Kidney (tissue), 14 donors: ENCODE data around the gene NXPH2. TPM values are rescaled to one million over a fixed set of nuclear protein-coding genes. Genes with fewer than 3 reads are reported as not detected.

ENCODE experiments used
- DNase-seq, 5 donors: peaks; one replicate each; pipeline ENCODE4 v3.0.0-alpha.2; 2013 to 2020
- FAIRE-seq: peaks from 2 replicates; lab custom pipeline; 2012; peaks lifted over from hg19 to GRCh38; lab: Jason Lieb, UNC
- H3K27ac ChIP-seq, 2 donors: one replicate each; pipeline ENCODE4 v1.7.0; 2013; ENCODE audit warnings: low read depth in 2 of 2, low read length in 2 of 2, inconsistent platforms in 1 of 2
- H3K27me3 ChIP-seq: one replicate; pipeline ENCODE4 v1.7.1; 2013; ENCODE audit warnings: low read length, inconsistent platforms; ENCODE audit not compliant: control insufficient read depth, insufficient read depth
- H3K36me3 ChIP-seq, 3 donors: one replicate each; pipeline versions ENCODE4 v1.7.0 to v1.7.1; 2013; ENCODE audit warnings: low read length in 3 of 3, control low read depth in 1 of 3, inconsistent platforms in 1 of 3; ENCODE audit not compliant: insufficient read depth in 3 of 3, control insufficient read depth in 2 of 3
- H3K4me1 ChIP-seq, 3 donors: one replicate each; pipeline versions ENCODE4 v1.7.0 to v1.7.1; 2013; ENCODE audit warnings: low read length in 3 of 3, inconsistent platforms in 1 of 3, low read depth in 1 of 3; ENCODE audit not compliant: control insufficient read depth in 2 of 3, insufficient read depth in 2 of 3
- H3K4me3 ChIP-seq, 3 donors: one replicate each; pipeline versions ENCODE4 v1.7.0 to v1.8.1; 2013; ENCODE audit warnings: low read length in 3 of 3, control low read depth in 1 of 3, inconsistent platforms in 1 of 3
- H3K9ac ChIP-seq, 3 donors: one replicate each; pipeline versions ENCODE4 v1.7.0 to v1.7.1; 2013; ENCODE audit warnings: low read length in 3 of 3, control low read depth in 1 of 3, inconsistent platforms in 1 of 3
- H3K9me3 ChIP-seq, 3 donors: one replicate each; pipeline versions ENCODE4 v1.7.0 to v1.7.1; 2013; ENCODE audit warnings: low read length in 3 of 3, control low read depth in 1 of 3, inconsistent platforms in 1 of 3; ENCODE audit not compliant: control insufficient read depth in 2 of 3, insufficient read depth in 1 of 3
- CTCF ChIP-seq: IDR thresholded peaks from 3 replicates; pipeline ENCODE4 v1.5.1; 2012; ENCODE audit warnings: mild to moderate bottlenecking, moderate library complexity, borderline replicate concordance; ENCODE audit not compliant: insufficient read depth; ENCODE audit errors: extremely low read depth
- intact Hi-C: fragments of 100-400 bp; cut with DNase I; formaldehyde crosslinking; loops from one replicate; pipeline ENCODE4 v1.11.1; 2022
- polyA plus RNA-seq: library from polyadenylated mRNA; stranded (reverse); fragments of 350-450 nt; fragmentation: Illumina TruSeq; extraction: RNeasy Lipid Tissue Mini Kit (QIAGEN cat#74804); gene quantifications from one replicate; pipeline ENCODE4 v1.2.3, GENCODE V29; 2014; ENCODE audit warnings: low read depth, low replicate concordance; ENCODE audit not compliant: insufficient read depth
- total RNA-seq: library from RNA; stranded (reverse); fragmentation: NEBNext Ultra II Directional; extraction: Animal tissue kit (Norgen Biotek cat#: 25700); gene quantifications from one replicate; pipeline ENCODE4 v1.2.1, GENCODE V29; 2021
- donor health status: control.
- donor health status: control.
- donor health status: control.
- donor health status: control.
- donor health status: control.
- donor health status: DM: yes; HTN: yes; CAD: no.
- donor health status: Normal renal cell carcinoma (clear cell type).

The NXPH2 gene
- total and polyA plus RNA-seq, 2 donors from 2014 or later = 0.57 to 2.2 TPM

DNA sequence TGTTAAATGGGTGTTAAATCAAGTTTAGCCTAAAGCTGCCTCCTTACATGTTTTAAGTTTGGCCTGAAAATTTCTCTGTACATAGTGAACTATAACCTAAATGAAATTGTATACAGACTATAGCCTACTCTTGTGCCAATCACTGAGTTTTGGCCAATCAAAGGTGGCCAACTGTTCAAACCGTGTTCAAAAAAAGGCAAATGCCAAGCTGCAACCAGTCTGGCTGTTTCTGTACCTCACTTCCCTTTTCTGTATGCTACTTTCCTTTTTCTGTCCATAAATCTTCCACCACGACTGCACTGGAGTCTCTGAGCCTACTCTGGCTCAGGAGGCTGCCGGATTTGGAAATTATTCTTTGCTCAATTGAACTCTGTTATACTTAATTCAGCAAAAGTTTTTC is 157.6 kb downstream of the NXPH2 start:
- Histone ChIP-seq H3K4me3 (no peak overlapping the region), H3K9ac (no peak overlapping the region), H3K36me3 (no peaks in the 10 kb centered on the region), H3K4me1 (no peaks in the 10 kb centered on the region), H3K9me3 (no peaks in the 10 kb centered on the region), H3K27ac (no peak overlapping the region), H3K27me3 (no peaks in the 10 kb centered on the region)
- no peak for FAIRE-seq
- no peak for TF ChIP-seq CTCF
- DNase-seq = no peak
- intact Hi-C loops = no loop called here

DNA sequence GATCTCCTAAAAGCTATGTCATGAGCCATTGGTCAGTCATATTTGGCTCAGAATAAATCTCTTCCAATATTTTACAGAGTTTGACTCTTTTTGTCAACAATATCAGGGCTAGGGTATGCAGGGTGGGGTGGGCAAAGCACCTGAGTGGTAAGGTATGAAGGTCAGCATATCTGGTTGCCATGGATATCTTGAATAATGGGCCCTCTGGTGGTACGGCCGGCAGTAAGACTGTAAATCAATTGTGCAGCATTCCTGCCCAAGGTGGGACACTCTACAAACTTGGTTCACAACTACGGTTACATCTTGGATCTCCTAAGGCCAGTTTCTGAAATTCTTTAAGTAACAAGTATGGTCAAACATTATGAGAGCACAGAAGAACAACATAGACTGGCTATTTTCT is 159.1 kb downstream of the NXPH2 start:
- DNase-seq = no peak
- no peaks in the 10 kb centered on the region for H3K36me3 ChIP-seq
- FAIRE-seq = no peak
- H3K4me3 ChIP-seq = no peak overlapping the region
- no peaks in the 10 kb centered on the region for H3K4me1 ChIP-seq
- no peak for TF ChIP-seq CTCF
- no peaks in the 10 kb centered on the region for H3K9me3 ChIP-seq
- no peaks in the 10 kb centered on the region for H3K27me3 ChIP-seq
- H3K27ac ChIP-seq = no peak overlapping the region
- intact Hi-C loops = no loop called here
- no peak overlapping the region for H3K9ac ChIP-seq

DNA sequence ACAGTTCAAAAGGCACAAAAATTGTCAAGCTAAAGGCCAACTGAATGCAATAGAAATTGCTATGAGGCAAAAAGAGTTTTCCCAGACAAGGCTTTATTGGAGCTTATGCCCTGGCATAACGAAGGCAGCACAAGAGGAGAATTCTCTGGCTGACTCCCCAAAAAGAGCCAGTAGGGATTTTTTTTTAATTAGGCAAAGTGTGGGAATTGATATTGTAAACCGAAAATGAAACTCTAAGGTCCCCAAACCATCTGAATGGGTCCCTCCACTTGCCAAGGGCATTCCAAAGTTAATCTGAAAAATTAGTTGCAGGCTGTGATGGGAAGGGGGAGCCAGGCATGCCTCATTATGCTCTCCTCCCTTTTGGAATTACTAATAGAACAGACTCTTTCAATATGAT is 159.8 kb downstream of the NXPH2 start:
- no peak overlapping the region for H3K27ac ChIP-seq
- H3K4me1 ChIP-seq = no peaks in the 10 kb centered on the region
- H3K9ac ChIP-seq = no peak overlapping the region
- intact Hi-C loops = no loop called here
- H3K4me3 ChIP-seq = no peak overlapping the region
- no peak for TF ChIP-seq CTCF
- no peak for FAIRE-seq
- H3K27me3 ChIP-seq = no peaks in the 10 kb centered on the region
- no peak for DNase-seq
- no peaks in the 10 kb centered on the region for H3K9me3 ChIP-seq
- no peaks in the 10 kb centered on the region for H3K36me3 ChIP-seq
